ENCODE measurements around the gene TBCD. TPM values are rescaled to one million over a fixed set of nuclear protein-coding genes. Genes with fewer than 3 reads are reported as not detected.
A peak's percentile ranks its signal among the peaks of the same experiment; 100 is the strongest.
"Not testable (repeated sequence)": the region's sequence is repeated elsewhere in the genome, so short reads cannot be mapped to it uniquely, and the experiment has no call there.

The TBCD gene
- total RNA-seq, 1 donor from 2014 or later: 118 TPM

DNA sequence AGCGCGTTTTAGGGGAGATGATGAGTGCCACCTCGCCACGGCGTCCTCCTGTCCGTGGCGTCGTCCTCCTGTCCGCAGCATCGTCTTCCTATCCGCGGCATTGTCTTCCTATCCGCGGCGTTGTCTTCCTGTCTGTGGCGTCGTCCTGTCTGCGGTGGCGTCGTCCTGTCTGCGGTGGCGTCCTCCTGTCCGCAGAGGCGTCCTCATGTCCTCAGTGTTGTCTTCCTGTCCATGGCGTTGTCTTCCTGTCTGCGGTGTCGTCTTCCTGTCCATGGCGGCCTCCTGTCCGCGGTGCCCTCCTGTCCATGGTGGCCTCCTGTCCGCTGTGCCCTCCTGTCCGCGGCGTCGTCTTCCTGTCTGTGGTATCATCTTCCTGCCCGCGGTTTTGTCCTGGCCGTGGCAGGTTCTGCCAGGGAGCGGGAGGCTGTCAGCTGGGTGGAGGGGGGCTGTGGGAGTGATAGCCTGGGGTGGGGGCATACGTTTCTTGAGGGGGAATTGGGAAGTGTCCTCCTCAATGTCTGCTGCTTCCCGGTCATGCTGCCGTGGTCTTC is 30.9 kb downstream of the TBCD start:
- TF ChIP-seq, protein P1, sequence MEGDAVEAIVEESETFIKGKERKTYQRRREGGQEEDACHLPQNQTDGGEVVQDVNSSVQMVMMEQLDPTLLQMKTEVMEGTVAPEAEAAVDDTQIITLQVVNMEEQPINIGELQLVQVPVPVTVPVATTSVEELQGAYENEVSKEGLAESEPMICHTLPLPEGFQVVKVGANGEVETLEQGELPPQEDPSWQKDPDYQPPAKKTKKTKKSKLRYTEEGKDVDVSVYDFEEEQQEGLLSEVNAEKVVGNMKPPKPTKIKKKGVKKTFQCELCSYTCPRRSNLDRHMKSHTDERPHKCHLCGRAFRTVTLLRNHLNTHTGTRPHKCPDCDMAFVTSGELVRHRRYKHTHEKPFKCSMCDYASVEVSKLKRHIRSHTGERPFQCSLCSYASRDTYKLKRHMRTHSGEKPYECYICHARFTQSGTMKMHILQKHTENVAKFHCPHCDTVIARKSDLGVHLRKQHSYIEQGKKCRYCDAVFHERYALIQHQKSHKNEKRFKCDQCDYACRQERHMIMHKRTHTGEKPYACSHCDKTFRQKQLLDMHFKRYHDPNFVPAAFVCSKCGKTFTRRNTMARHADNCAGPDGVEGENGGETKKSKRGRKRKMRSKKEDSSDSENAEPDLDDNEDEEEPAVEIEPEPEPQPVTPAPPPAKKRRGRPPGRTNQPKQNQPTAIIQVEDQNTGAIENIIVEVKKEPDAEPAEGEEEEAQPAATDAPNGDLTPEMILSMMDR (IDR thresholded peaks at IDR 0.05; ENCODE audit: partially characterized antibody, unreplicated experiment): no peak
- Mint-ChIP-seq H3K4me1 (ENCODE audit: low read depth, unreplicated experiment) (peaks cover 19% of the 10 kb centered on the region), H3K36me3 (ENCODE audit: unreplicated experiment) (no peaks in the 10 kb centered on the region), H3K9me3 (ENCODE audit: unreplicated experiment) (peaks cover 3% of the 10 kb centered on the region), H3K27ac (ENCODE audit: unreplicated experiment) (peak overlapping the region; percentile 34), H3K4me3 (ENCODE audit: unreplicated experiment) (no peak overlapping the region), H3K27me3 (ENCODE audit: unreplicated experiment) (peaks cover 11% of the 10 kb centered on the region)
- no peak for DNase-seq

DNA sequence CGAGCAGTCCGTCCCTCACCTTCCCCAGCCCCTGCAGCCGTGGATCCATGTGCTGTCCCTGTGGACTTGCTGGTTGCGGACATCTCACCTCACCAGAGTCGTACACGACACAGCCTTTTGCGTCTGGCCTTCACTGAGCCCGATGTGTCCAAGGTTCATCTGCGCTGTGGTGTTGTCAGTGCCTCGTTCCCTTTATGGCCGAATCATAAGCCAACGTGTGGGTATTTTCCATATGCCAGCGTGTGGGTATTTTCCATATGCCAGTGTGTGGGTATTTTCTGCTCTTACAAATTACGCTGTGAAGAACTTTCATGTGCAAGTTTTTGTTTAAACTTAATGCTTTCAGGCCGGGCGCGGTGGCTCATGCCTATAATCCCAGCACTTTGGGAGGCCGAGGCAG is 31.6 kb downstream of the TBCD start:
- Mint-ChIP-seq H3K27ac (ENCODE audit: unreplicated experiment) (no peak overlapping the region), H3K4me3 (ENCODE audit: unreplicated experiment) (no peak overlapping the region), H3K36me3 (ENCODE audit: unreplicated experiment) (no peaks in the 10 kb centered on the region), H3K27me3 (ENCODE audit: unreplicated experiment) (peaks cover 11% of the 10 kb centered on the region), H3K4me1 (ENCODE audit: low read depth, unreplicated experiment) (peaks cover 19% of the 10 kb centered on the region), H3K9me3 (ENCODE audit: unreplicated experiment) (peaks cover 4% of the 10 kb centered on the region)
- no peak for DNase-seq
- TF ChIP-seq, protein P1 (IDR thresholded peaks at IDR 0.05; ENCODE audit: partially characterized antibody, unreplicated experiment): no peak

DNA sequence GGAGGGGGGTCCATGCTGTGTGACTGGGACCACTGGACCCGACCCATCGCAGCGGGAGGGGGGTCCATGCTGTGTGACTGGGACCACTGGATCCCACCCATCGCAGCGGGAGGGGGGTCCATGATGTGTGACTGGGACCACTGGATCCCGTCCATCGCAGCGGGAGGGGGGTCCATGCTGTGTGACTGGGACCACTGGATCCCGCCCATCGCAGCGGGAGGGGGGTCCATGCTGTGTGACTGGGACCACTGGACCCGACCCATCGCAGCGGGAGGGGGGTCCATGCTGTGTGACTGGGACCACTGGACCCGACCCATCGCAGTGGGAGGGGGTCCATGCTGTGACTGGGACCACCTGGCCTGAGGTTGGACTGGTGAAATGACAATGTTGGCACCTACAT is 33.7 kb downstream of the TBCD start:
- Mint-ChIP-seq H3K27me3 (ENCODE audit: unreplicated experiment) (peaks cover 13% of the 10 kb centered on the region), H3K4me1 (ENCODE audit: low read depth, unreplicated experiment) (peaks cover 22% of the 10 kb centered on the region)
- not testable (repeated sequence) for H3K36me3 Mint-ChIP-seq (ENCODE audit: unreplicated experiment); DNase-seq; H3K4me3 Mint-ChIP-seq (ENCODE audit: unreplicated experiment); H3K9me3 Mint-ChIP-seq (ENCODE audit: unreplicated experiment); H3K27ac Mint-ChIP-seq (ENCODE audit: unreplicated experiment)

DNA sequence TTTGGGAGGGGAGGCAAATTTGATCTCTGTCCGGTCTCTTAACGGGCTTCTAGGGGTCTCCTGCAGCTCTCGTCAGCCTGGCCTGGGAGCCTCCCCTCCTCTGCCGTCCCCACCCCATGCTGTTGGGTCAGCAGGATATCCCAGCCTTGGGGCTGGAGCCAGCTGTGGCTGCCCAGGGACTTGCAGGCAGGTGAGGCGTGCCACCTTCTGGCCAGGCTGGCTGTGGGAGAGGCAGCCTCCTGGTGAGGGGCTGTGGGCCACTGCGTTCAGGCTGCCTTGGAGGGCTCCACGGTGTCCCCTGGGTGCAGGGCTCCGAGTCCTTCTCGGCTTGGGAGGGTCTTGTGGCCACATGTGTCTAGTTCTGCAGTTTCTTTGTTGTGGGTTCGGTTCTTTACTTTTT is 34.6 kb downstream of the TBCD start:
- H3K4me3 Mint-ChIP-seq (ENCODE audit: unreplicated experiment): no peak overlapping the region
- no peak overlapping the region for H3K27ac Mint-ChIP-seq (ENCODE audit: unreplicated experiment)
- H3K27me3 Mint-ChIP-seq (ENCODE audit: unreplicated experiment): peaks cover 14% of the 10 kb centered on the region
- peaks cover 21% of the 10 kb centered on the region for H3K4me1 Mint-ChIP-seq (ENCODE audit: low read depth, unreplicated experiment)
- DNase-seq: no peak
- TF ChIP-seq, protein P1 (IDR thresholded peaks at IDR 0.05; ENCODE audit: partially characterized antibody, unreplicated experiment): no peak
- peaks cover 5% of the 10 kb centered on the region for H3K9me3 Mint-ChIP-seq (ENCODE audit: unreplicated experiment)
- no peaks in the 10 kb centered on the region for H3K36me3 Mint-ChIP-seq (ENCODE audit: unreplicated experiment)

DNA sequence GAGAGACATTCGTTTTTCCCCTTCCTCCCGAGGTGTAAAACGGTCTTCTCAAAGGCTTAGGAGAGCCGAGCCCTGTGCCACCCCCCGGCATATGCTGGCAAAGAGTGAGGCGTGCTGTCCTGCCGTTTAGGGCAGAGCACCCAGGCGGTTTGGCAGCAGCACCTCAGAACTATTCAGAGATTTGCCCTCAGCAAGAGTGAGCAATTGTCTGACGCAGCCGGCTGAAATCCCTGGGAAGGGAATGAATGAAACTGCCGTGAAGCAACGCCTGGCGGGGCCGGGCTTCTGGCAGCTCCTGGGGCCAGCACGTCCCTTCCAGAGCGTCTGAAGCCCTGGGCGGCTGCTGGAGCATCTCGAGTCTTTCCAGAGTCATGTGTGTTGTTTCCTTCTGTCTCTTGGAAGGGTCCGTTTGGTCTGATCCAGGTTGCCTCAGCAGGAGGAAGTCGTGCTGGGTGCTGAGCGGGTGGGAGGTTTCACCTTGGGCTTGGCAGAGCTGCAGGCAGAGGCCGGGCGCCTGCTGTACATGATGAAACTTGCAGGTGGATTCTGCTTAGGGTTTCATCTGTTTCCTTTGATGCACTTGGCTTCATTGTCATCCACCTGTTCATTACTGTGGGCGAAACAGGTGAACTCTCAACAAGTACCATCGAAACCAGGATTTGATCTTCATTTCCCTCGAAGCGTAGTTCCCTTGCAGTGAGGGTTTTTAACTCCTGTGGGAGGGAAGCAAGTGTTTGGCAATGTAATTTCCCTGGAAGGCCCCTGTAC is 35.4 kb downstream of the TBCD start:
- TF ChIP-seq, protein P1 (IDR thresholded peaks at IDR 0.05; ENCODE audit: partially characterized antibody, unreplicated experiment): no peak
- Mint-ChIP-seq H3K36me3 (ENCODE audit: unreplicated experiment) (no peaks in the 10 kb centered on the region), H3K27me3 (ENCODE audit: unreplicated experiment) (peaks cover 12% of the 10 kb centered on the region), H3K9me3 (ENCODE audit: unreplicated experiment) (peaks cover 5% of the 10 kb centered on the region), H3K4me3 (ENCODE audit: unreplicated experiment) (no peak overlapping the region), H3K4me1 (ENCODE audit: low read depth, unreplicated experiment) (peaks cover 17% of the 10 kb centered on the region), H3K27ac (ENCODE audit: unreplicated experiment) (no peak overlapping the region)
- no peak for DNase-seq

Measured in glutamatergic neuron (in vitro differentiated cells).